ENCODE measurements around the gene IGF2R. TPM values are rescaled to one million over a fixed set of nuclear protein-coding genes. Genes with fewer than 3 reads are reported as not detected.
"Not testable (repeated sequence)": the region's sequence is repeated elsewhere in the genome, so short reads cannot be mapped to it uniquely, and the experiment has no call there.

Gene IGF2R
- total RNA-seq, 1 experiment from 2014 or later: 112 TPM

DNA sequence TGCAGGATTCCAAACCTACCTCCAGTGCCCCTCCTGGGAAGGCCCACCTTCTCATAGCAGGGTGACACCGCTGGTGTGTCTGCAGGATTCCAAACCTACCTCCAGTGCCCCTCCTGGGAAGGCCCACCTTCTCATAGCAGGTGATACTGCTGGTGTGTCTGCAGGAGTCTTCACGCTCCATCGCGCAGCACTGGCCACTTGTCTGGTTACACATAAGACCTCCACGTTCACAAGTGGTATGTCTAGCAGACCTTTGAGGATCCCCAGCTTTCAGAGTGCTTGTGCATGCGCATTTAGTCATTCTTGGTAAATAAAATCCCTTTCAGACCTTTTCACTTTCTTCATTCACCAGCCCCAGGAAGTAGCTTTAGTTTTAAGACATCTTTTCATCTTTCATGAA is 123.3 kb downstream of the IGF2R start:
- H3K27ac ChIP-seq; H3K27me3 ChIP-seq; H3K4me3 ChIP-seq; H3K9me3 ChIP-seq (replicated peaks); H3K4me1 ChIP-seq; DNase-seq: not testable (repeated sequence)
- peaks cover 86% of the 10 kb centered on the region for H3K36me3 ChIP-seq

- H3K9me3 ChIP-seq (replicated peaks): no peaks in the 10 kb centered on the region
- no peak overlapping the region for H3K4me3 ChIP-seq
- H3K27ac ChIP-seq: no peak overlapping the region
- H3K4me1 ChIP-seq: no peaks in the 10 kb centered on the region
- no peak for DNase-seq
- no peaks in the 10 kb centered on the region for H3K27me3 ChIP-seq
- H3K36me3 ChIP-seq: peaks cover 85% of the 10 kb centered on the region
These were observed 123.7 kb downstream of the IGF2R start for GRCh38 chr6:160092602-160093001.

- Histone ChIP-seq H3K27ac (no peak overlapping the region), H3K4me1 (no peaks in the 10 kb centered on the region), H3K36me3 (peaks cover 85% of the 10 kb centered on the region), H3K27me3 (no peaks in the 10 kb centered on the region), H3K9me3 (replicated peaks) (no peaks in the 10 kb centered on the region), H3K4me3 (no peak overlapping the region)
- no peak for DNase-seq
These were observed 124.2 kb downstream of the IGF2R start for GRCh38 chr6:160093061-160093460.

- Histone ChIP-seq H3K9me3 (replicated peaks) (no peaks in the 10 kb centered on the region), H3K27ac (no peak overlapping the region), H3K36me3 (peaks cover 82% of the 10 kb centered on the region), H3K4me3 (no peak overlapping the region), H3K27me3 (no peaks in the 10 kb centered on the region), H3K4me1 (no peaks in the 10 kb centered on the region)
- DNase-seq: no peak
These were observed 125.1 kb downstream of the IGF2R start for GRCh38 chr6:160093946-160094345.

DNA sequence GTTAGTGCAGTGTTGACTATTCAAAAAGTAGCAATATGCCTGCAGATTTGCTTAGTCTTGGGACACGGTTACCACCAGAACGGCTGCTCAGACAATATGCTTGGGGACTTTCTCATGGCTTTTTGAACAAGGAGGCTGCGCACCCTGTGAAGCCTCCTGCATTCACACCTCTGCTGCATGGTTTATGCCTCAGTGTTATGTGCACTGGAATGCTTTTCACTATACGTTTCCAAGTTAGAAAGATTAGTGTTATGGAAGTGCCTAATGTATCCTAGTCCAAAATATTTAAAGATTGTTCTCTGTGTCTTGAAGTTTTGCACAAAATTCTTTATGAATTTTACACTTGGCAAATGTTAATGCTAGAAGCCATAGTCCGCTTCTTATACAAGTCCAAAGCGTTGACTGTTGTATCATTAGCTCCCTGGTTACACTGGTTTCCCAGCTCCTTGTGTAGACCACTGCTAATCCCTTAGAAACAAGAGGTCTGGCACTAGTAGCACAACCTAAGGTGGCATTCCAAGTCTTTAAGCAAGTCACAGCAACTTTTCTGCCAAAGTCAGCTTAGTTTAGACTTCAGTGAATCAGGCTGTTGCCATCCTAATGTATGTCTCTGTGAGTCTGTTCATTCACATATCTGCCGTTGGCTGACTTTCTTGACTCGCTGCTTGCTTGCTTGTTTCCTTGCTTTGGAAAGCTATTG is 126.4 kb downstream of the IGF2R start:
- Histone ChIP-seq H3K27ac (no peak overlapping the region), H3K4me1 (no peaks in the 10 kb centered on the region), H3K4me3 (no peak overlapping the region), H3K9me3 (replicated peaks) (no peaks in the 10 kb centered on the region), H3K27me3 (no peaks in the 10 kb centered on the region), H3K36me3 (peaks cover 82% of the 10 kb centered on the region)
- no peak for DNase-seq

GRCh38 chr6:160101277-160102205 is 132.7 kb downstream of the IGF2R start:
- H3K4me1 ChIP-seq: no peaks in the 10 kb centered on the region
- H3K27ac ChIP-seq: no peak overlapping the region
- no peaks in the 10 kb centered on the region for H3K9me3 ChIP-seq (replicated peaks)
- DNase-seq: no peak
- H3K27me3 ChIP-seq: no peaks in the 10 kb centered on the region
- peaks cover 78% of the 10 kb centered on the region for H3K36me3 ChIP-seq
- H3K4me3 ChIP-seq: no peak overlapping the region

DNA sequence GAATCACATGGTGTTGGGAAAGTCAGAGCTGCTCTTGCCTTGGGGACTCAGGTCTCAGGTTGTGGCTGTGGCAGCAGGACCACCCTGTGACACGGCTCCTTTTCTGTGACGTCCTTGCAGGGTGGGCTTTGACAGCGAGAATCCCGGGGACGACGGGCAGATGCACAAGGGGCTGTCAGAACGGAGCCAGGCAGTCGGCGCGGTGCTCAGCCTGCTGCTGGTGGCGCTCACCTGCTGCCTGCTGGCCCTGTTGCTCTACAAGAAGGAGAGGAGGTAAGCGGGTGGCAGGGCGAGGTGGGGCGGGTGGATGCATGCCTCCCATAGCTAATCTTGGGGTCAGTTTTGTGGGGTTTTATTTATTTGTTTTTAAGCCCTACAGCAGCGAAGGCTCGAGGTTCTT is 133.5 kb downstream of the IGF2R start:
- H3K36me3 ChIP-seq: peaks cover 71% of the 10 kb centered on the region
- H3K27me3 ChIP-seq: no peaks in the 10 kb centered on the region
- no peak overlapping the region for H3K27ac ChIP-seq
- no peak overlapping the region for H3K4me3 ChIP-seq
- no peaks in the 10 kb centered on the region for H3K4me1 ChIP-seq
- DNase-seq: no peak
- H3K9me3 ChIP-seq (replicated peaks): no peaks in the 10 kb centered on the region

DNA sequence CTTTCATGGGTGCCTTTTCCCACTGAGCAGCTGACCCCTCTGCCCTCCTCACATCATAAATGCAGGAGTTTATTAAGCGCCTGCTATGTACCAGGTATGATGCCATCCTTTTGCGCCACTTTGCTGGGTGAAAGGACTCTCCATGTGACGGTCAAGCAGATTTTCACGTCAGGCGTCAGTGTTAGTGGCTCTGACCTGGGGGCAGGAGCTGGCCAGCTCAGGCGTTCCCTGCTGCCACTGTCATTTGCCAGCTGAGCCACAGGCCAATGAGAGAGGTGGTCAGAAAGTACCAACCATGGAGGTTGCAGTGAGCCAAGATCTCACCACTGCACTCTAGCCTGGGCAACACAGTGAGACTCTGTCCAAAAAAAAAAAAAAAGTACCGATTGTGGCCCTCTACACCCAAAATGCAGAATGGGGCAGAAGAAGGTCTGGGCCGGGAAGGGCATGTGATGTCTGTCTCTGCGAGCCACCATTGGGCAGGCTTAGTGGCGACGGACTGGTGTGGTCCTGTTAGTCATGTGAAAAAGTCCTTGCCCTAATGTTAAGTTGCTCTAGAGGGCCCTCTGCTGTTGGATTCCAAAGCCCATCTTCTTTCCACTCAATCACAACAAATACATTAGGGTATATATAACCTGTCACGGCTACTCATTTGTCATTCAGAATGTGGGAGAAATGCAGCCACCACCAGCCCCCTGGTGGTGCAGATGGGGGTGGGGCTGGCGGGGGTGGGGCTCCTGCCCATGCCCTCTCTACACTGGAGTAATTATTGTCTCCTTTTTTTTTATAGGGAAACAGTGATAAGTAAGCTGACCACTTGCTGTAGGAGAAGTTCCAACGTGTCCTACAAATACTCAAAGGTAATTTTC is 134.3 kb downstream of the IGF2R start:
- Histone ChIP-seq H3K27ac (no peak overlapping the region), H3K36me3 (peaks cover 67% of the 10 kb centered on the region), H3K9me3 (replicated peaks) (no peaks in the 10 kb centered on the region), H3K27me3 (no peaks in the 10 kb centered on the region), H3K4me3 (no peak overlapping the region), H3K4me1 (no peaks in the 10 kb centered on the region)
- peak; percentile 54 to 78 for DNase-seq

GRCh38 chr6:160103825-160104100 is 134.9 kb downstream of the IGF2R start:
- H3K27ac ChIP-seq: no peak overlapping the region
- H3K4me1 ChIP-seq: no peaks in the 10 kb centered on the region
- DNase-seq: no peak
- H3K9me3 ChIP-seq (replicated peaks): no peaks in the 10 kb centered on the region
- H3K4me3 ChIP-seq: no peak overlapping the region
- peaks cover 64% of the 10 kb centered on the region for H3K36me3 ChIP-seq
- no peaks in the 10 kb centered on the region for H3K27me3 ChIP-seq

GRCh38 chr6:160104821-160105517 is 136.1 kb downstream of the IGF2R start:
- Histone ChIP-seq H3K27ac (no peak overlapping the region), H3K9me3 (replicated peaks) (no peaks in the 10 kb centered on the region), H3K36me3 (peaks cover 52% of the 10 kb centered on the region), H3K27me3 (no peaks in the 10 kb centered on the region), H3K4me3 (no peak overlapping the region), H3K4me1 (no peaks in the 10 kb centered on the region)
- DNase-seq: no peak

DNA sequence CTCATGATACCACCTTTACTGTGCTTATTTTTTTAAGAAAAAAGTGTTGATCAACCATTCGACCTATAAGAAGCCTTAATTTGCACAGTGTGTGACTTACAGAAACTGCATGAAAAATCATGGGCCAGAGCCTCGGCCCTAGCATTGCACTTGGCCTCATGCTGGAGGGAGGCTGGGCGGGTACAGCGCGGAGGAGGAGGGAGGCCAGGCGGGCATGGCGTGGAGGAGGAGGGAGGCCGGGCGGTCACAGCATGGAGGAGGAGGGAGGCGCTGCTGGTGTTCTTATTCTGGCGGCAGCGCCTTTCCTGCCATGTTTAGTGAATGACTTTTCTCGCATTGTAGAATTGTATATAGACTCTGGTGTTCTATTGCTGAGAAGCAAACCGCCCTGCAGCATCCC is 137.1 kb downstream of the IGF2R start:
- Histone ChIP-seq H3K9me3 (replicated peaks) (no peaks in the 10 kb centered on the region; the same call in 1 of the 2 replicates), H3K4me3 (no peak overlapping the region), H3K4me1 (no peaks in the 10 kb centered on the region), H3K36me3 (peaks cover 45% of the 10 kb centered on the region), H3K27ac (no peak overlapping the region), H3K27me3 (no peaks in the 10 kb centered on the region)
- DNase-seq: no peak

DNA sequence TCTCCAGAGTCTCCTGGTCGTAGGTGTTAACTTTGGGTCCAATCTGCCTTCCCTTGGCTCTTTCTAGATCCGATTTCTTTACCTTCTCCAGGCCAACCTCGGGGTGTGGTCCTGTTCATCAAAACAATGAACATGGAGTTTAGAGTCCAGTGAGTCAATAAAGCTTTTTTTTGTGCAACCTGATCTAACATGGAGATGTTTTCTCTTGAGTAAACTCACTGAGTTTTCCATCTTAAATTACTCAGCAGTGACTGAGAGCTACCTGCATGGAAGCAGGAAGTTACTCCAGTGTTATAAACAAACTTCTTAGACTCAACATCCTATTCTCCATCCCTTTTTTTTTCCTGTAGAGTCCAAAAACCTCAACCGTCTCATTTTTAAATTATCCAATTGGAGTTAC is 137.8 kb downstream of the IGF2R start:
- H3K27me3 ChIP-seq: no peaks in the 10 kb centered on the region
- peaks cover 39% of the 10 kb centered on the region for H3K36me3 ChIP-seq
- H3K27ac ChIP-seq: no peak overlapping the region
- no peak overlapping the region for H3K4me3 ChIP-seq
- no peak for DNase-seq
- H3K4me1 ChIP-seq: no peaks in the 10 kb centered on the region
- H3K9me3 ChIP-seq (replicated peaks): no peaks in the 10 kb centered on the region; the same call in 1 of the 2 replicates

GRCh38 chr6:160108077-160108476 is 139.2 kb downstream of the IGF2R start:
- Histone ChIP-seq H3K9me3 (replicated peaks) (no peaks in the 10 kb centered on the region; the same call in 1 of the 2 replicates), H3K4me3 (no peak overlapping the region), H3K36me3 (peaks cover 29% of the 10 kb centered on the region), H3K27me3 (no peaks in the 10 kb centered on the region), H3K27ac (no peak overlapping the region), H3K4me1 (no peaks in the 10 kb centered on the region)
- no peak for DNase-seq

DNA sequence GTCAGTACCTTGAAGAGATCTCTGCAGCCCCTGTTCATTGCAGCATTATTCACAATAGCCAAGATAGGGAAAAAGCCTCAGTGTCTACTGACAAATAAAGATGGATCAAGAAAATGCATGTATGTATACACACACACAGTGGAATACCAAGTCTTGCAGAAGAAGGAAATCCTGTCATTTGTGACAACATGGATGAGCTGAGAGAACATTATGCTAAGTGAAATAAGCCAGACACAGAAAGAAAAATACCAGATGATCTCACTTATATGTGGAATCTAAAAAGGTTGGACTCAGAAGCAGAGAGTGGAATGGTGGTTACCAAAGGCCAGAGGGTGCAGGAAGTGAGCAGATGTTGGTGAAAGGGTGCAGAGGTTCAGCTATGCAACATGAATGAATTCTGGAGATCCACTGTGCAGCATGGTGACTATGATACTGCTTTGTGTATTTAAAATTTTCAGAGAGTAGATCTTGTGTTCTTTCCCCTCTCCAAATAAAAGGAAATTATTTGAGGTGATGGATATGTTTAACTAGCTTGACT is 141.8 kb downstream of the IGF2R start:
- no peak overlapping the region for H3K4me3 ChIP-seq
- H3K27me3 ChIP-seq: no peaks in the 10 kb centered on the region
- no peaks in the 10 kb centered on the region; the same call in 1 of the 2 replicates for H3K9me3 ChIP-seq (replicated peaks)
- H3K36me3 ChIP-seq: peaks cover 9% of the 10 kb centered on the region
- H3K4me1 ChIP-seq: no peaks in the 10 kb centered on the region
- DNase-seq: no peak
- H3K27ac ChIP-seq: no peak overlapping the region

All from SJCRH30 (cell line).